Fibroblast of mammary gland (primary cell): ENCODE results near the gene PROSER3.

Experiments
- DNase-seq: peaks from one replicate; pipeline ENCODE4 v3.0.0-alpha.2; 2010; ENCODE audit warnings: low read depth
- H3K4me3 ChIP-seq: 2 replicates; pipeline ENCODE4 v1.5.1; 2011; ENCODE audit warnings: low read depth, mild to moderate bottlenecking, low read length, moderate library complexity; ENCODE audit not compliant: control insufficient read depth
- TF ChIP-seq, protein P1 (sequence below): conservative IDR thresholded peaks from 2 replicates; pipeline ENCODE4 v1.5.1; 2011; ENCODE audit warnings: low read depth, low read length, inconsistent platforms; ENCODE audit not compliant: control insufficient read depth, insufficient read depth

PROSER3 gene

DNA sequence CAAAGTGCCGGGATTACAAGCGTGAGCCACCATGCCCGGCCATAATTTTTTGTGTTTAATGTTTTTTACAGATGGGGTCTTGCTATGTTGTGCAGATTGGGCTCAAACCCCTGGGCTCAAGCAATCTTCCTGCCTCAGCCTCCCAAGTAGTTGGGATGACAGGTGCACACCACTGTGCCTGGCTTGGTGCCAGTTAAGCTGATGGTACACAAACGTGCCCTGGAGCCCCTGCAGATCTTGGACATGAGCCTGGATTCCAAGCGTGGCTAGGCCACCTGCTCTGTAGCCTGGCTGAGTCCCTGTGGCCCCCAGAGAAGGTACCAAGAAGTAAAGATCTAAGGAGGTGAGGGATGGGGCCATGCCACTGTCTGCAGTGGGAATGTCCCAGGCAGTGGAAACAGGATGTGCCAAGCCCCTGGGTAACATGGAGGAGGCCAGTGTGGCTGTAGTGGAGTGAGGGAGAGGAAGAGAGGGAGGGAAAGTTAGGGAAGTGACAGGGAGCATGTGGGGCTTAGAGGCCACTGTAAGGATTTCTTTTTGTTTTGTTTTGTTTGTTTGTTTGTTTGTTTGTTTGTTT, 47.6 kb downstream of the PROSER3 start:
- no peak overlapping the region for H3K4me3 ChIP-seq
- TF ChIP-seq, protein P1, sequence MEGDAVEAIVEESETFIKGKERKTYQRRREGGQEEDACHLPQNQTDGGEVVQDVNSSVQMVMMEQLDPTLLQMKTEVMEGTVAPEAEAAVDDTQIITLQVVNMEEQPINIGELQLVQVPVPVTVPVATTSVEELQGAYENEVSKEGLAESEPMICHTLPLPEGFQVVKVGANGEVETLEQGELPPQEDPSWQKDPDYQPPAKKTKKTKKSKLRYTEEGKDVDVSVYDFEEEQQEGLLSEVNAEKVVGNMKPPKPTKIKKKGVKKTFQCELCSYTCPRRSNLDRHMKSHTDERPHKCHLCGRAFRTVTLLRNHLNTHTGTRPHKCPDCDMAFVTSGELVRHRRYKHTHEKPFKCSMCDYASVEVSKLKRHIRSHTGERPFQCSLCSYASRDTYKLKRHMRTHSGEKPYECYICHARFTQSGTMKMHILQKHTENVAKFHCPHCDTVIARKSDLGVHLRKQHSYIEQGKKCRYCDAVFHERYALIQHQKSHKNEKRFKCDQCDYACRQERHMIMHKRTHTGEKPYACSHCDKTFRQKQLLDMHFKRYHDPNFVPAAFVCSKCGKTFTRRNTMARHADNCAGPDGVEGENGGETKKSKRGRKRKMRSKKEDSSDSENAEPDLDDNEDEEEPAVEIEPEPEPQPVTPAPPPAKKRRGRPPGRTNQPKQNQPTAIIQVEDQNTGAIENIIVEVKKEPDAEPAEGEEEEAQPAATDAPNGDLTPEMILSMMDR: no peak

DNA sequence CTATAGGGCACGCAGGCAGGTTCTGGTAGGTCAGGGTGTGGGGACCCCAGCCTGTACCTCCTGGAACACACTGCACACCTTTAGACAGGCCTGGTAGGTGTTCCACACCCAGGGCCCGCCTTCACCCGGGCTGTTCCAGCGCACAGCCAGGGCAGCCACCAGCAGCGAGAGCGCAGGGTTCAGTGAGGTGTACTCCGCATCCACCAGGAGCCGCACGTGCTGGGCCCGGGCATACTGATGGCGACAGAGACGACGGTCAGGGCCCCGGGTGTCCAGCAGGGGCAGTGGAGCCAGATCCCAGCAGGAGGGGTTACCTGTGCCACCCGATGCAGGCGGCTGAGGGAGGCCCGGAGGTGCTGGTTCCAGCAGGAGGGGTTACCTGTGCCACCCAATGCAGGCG, 48.6 kb downstream of the PROSER3 start:
- TF ChIP-seq, protein P1: no peak
- no peak for DNase-seq
- H3K4me3 ChIP-seq: no peak overlapping the region

More for the DNA sequence above, 47.6 kb downstream of the PROSER3 start:
- DNase-seq: no peak

DNA sequence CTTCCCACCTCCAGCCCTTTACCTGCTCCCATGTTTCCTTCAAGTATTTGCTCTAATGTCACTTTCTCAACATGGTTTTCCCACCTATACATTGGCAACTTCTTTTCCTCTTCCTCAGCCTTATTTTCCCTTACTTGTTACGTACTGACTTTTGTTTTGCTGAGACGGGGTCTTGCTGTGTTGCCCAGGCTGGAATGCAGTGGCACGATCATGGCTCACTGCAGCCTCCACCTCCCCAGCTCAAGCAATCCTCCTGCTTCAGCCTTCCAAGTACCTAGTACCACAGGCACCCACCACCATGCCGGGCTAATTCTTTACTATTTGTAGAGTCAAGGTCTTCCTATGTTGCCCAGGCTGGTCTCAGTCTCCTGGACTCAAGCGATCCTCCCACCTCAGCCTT, 49.7 kb downstream of the PROSER3 start:
- TF ChIP-seq, protein P1: no peak
- no peak for DNase-seq
- no peak overlapping the region for H3K4me3 ChIP-seq

- H3K4me3 ChIP-seq: no peak overlapping the region
- TF ChIP-seq, protein P1: no peak
- DNase-seq: no peak
Measured at GRCh38 chr19:35811317-35812219, 53.6 kb downstream of the PROSER3 start.

DNA sequence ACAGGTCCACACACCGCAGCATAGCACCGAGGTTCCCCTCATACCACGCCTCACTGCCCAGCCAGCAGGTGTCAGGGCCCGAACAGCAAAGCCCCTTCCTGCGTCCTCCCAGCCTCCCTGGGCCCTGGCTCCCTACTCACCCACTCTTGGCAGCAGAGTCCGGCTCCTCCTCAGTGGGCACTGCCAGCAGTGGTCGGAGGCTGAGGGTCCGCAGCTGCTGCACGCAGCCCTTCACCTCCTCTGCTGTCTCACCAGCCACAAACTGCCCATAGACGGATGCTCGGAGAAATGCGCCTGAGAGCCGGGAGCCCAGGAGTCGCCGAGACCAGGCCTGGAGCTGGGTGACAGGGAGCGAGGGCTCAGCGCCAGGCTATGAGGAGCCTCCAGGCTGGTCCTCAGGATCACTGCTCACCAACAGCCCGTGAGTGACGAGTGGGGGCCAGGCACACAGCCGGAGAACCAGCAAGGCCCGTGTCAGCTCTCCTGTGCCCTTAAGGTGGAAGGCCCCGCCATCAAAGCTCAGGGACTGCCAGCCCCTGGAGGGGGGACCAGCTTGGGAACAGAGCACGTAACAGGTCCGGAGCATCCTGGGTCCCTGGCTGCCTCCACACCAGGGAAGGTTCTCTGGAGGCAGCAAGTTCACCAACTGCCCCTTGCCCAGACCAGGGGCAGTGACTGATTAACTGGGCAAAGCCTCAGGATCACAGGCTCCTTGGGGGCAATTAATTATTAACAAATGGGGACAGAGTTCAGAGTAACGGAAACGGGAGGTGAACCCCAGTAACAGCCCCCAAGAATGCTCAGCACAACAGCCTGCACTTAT, 54.5 kb downstream of the PROSER3 start, which contains the start of gene PRODH2:
Gene PRODH2 (minus strand): TSS at position 626 of the 823 bp plus-strand sequence. CDS start 40 bp downstream, at position 586.
- no peak within 1 kb of the TSS for H3K4me3 ChIP-seq
- no peak for DNase-seq
- TF ChIP-seq, protein P1: no peak
